Measurements from ENCODE around the gene CSTPP1.
"Not testable (repeated sequence)": the region's sequence is repeated elsewhere in the genome, so short reads cannot be mapped to it uniquely, and the experiment has no call there.

The CSTPP1 gene

GRCh38 chr11:47185305-47186075, 248.9 kb downstream of the CSTPP1 start:
- DNase-seq: no peak

- no peak for DNase-seq
Observed at GRCh38 chr11:47186076-47186699, 249.6 kb downstream of the CSTPP1 start, which contains the start of gene PACSIN3. Gene PACSIN3, minus strand, starts transcription at chr11:47186434. Its CDS starts 3,707 bp downstream, at chr11:47182727.

- peak; percentile 28 for DNase-seq
Observed at GRCh38 chr11:47186700-47187695, 250.4 kb downstream of the CSTPP1 start.

- DNase-seq: no peak
Observed at GRCh38 chr11:47187723-47188122, 251.2 kb downstream of the CSTPP1 start.

GRCh38 chr11:47188259-47188658, 251.7 kb downstream of the CSTPP1 start:
- no peak for DNase-seq

- DNase-seq: no peak
Observed at GRCh38 chr11:47189100-47189834, 252.7 kb downstream of the CSTPP1 start.

GRCh38 chr11:47191137-47191536, 254.6 kb downstream of the CSTPP1 start:
- DNase-seq: not testable (repeated sequence)

GRCh38 chr11:47192111-47192510, 255.6 kb downstream of the CSTPP1 start:
- DNase-seq: no peak

- not testable (repeated sequence) for DNase-seq
Observed at GRCh38 chr11:47198161-47198560, 261.6 kb downstream of the CSTPP1 start.

- DNase-seq: no peak
Observed at GRCh38 chr11:47201015-47201414, 264.5 kb downstream of the CSTPP1 start.

- DNase-seq: no peak
Observed at GRCh38 chr11:47202576-47202975, 266.0 kb downstream of the CSTPP1 start.

GRCh38 chr11:47204637-47204989, 268.1 kb downstream of the CSTPP1 start:
- DNase-seq: no peak

- not testable (repeated sequence) for DNase-seq
Observed at GRCh38 chr11:47206577-47206976, 270.0 kb downstream of the CSTPP1 start.

- no peak for DNase-seq
Observed at GRCh38 chr11:47207459-47207858, 270.9 kb downstream of the CSTPP1 start.

GRCh38 chr11:47208008-47208552, 271.5 kb downstream of the CSTPP1 start:
- DNase-seq: not testable (repeated sequence)

GRCh38 chr11:47208628-47209027, 272.1 kb downstream of the CSTPP1 start:
- DNase-seq: no peak
